IPS-20b (cell line): ENCODE measurements around the gene H6PD.
A peak's percentile ranks its signal among the peaks of the same experiment; 100 is the strongest.

Source experiments
- H3K27ac ChIP-seq: one replicate; pipeline ENCODE4 v1.5.1; 2013; ENCODE audit warnings: low read length
- H3K27me3 ChIP-seq: 2 replicates; pipeline ENCODE4 v1.6.1; 2013; ENCODE audit warnings: mild to moderate bottlenecking, low read length, inconsistent platforms; ENCODE audit not compliant: insufficient read depth
- H3K36me3 ChIP-seq: 2 replicates; pipeline ENCODE4 v1.6.1; 2013; ENCODE audit warnings: low read depth, mild to moderate bottlenecking, inconsistent platforms, low read length, moderate library complexity; ENCODE audit not compliant: insufficient read depth
- H3K4me1 ChIP-seq: 2 replicates; pipeline ENCODE4 v1.6.1; 2013; ENCODE audit warnings: mild to moderate bottlenecking, control low read depth, inconsistent platforms, low read length, moderate library complexity; ENCODE audit not compliant: insufficient read depth
- H3K4me3 ChIP-seq: 2 replicates; pipeline ENCODE4 v1.5.1; 2013; ENCODE audit warnings: mild to moderate bottlenecking, low read length, inconsistent platforms
- H3K9ac ChIP-seq: 2 replicates; pipeline ENCODE4 v1.6.1; 2013; ENCODE audit warnings: low read depth, mild to moderate bottlenecking, inconsistent platforms, low read length, moderate library complexity
- H3K9me3 ChIP-seq: 2 replicates; pipeline ENCODE4 v1.6.1; 2013; ENCODE audit warnings: mild to moderate bottlenecking, low read depth, low read length, inconsistent platforms; ENCODE audit not compliant: insufficient read depth

The H6PD gene

GRCh38 chr1:9244501-9245229 lies 10.1 kb downstream of the H6PD start:
- H3K4me1 ChIP-seq, result peaks cover 18% of the 10 kb centered on the region; the same call in 1 of the 2 replicates
- no peaks in the 10 kb centered on the region for H3K9me3 ChIP-seq
- no peaks in the 10 kb centered on the region for H3K36me3 ChIP-seq
- H3K9ac ChIP-seq, result no peak overlapping the region
- no peaks in the 10 kb centered on the region for H3K27me3 ChIP-seq
- H3K27ac ChIP-seq, result no peak overlapping the region
- no peak overlapping the region for H3K4me3 ChIP-seq

- no peak overlapping the region for H3K27ac ChIP-seq
- H3K36me3 ChIP-seq, result no peaks in the 10 kb centered on the region
- no peak overlapping the region for H3K9ac ChIP-seq
- peaks cover 16% of the 10 kb centered on the region; the same call in 1 of the 2 replicates for H3K4me1 ChIP-seq
- no peaks in the 10 kb centered on the region for H3K9me3 ChIP-seq
- H3K27me3 ChIP-seq, result no peaks in the 10 kb centered on the region
- no peak overlapping the region for H3K4me3 ChIP-seq
Measured at GRCh38 chr1:9245230-9245619, 10.7 kb downstream of the H6PD start.

DNA sequence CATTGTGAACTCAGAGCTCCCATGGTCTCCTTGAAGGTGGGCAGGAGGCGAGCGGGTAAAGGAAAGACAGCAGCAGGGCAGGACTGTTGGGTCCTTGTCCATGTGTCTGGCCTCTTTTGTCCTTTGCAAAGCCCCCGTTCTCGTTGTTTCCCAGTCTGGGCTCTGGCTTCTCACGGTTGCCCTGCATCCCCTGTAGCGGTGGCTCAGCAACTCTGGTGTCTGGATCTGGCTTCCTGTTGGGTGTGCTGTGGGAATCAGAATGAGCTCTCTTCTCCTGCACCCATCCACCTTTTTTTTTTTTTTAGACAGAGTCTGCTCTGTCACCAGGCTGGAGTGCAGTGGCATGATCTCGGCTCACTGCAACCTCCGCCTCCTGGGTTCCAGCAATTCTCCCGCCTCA lies 11.1 kb downstream of the H6PD start:
- Histone ChIP-seq H3K27ac (no peak overlapping the region), H3K4me1 (peaks cover 16% of the 10 kb centered on the region; the same call in 1 of the 2 replicates), H3K9ac (no peak overlapping the region)

DNA sequence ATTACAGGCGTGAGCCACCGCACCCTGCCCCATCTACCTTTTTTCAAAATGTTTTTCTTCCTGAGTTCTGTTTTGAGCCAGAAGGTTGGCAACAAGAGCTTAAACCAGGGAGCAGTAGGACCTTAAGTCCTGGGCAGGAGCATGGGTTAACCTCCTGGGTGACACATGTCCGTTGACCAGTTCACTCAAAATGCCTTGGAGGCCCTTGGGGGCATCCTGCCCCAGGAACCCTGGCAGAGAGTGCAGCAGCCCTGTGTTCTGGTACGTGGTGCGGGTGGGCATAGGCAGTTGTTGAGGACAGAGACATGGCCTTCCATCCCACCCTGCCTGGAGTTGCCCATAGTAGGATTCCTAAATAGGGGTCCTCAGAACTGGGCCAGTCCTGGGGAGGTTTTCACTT lies 11.6 kb downstream of the H6PD start:
- Histone ChIP-seq H3K27me3 (no peaks in the 10 kb centered on the region), H3K9ac (no peak overlapping the region), H3K4me3 (no peak overlapping the region), H3K36me3 (no peaks in the 10 kb centered on the region), H3K4me1 (peaks cover 20% of the 10 kb centered on the region; the same call in 1 of the 2 replicates), H3K27ac (no peak overlapping the region), H3K9me3 (no peaks in the 10 kb centered on the region)

More for the DNA sequence above, 11.1 kb downstream of the H6PD start:
- Histone ChIP-seq H3K9me3 (no peaks in the 10 kb centered on the region), H3K36me3 (no peaks in the 10 kb centered on the region), H3K4me3 (no peak overlapping the region), H3K27me3 (no peaks in the 10 kb centered on the region)

GRCh38 chr1:9246841-9247785 lies 12.5 kb downstream of the H6PD start:
- Histone ChIP-seq H3K4me3 (no peak overlapping the region), H3K9ac (no peak overlapping the region), H3K27ac (no peak overlapping the region), H3K36me3 (no peaks in the 10 kb centered on the region), H3K4me1 (peaks cover 22% of the 10 kb centered on the region; the same call in 1 of the 2 replicates), H3K27me3 (no peaks in the 10 kb centered on the region), H3K9me3 (no peaks in the 10 kb centered on the region)

DNA sequence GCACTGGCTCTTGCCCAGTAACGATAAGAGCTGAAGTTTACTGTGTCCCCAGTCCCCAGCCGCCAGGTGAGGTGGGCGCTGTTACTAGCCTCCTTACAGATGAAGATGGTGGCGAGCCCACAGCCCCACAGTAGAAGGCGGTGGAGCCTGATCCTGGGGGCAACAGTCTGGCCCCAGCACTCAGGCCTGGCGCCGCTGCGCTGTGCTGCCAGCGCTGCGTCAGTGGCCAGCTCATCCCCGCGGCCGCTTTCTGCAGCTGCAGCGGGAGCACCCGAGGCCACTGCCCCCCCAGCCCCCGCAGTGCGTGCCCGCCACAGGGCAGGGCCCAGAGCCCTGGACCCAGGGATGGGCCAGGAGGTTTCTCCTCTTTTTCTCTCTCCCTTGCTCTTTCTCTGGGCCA lies 13.3 kb downstream of the H6PD start:
- no peaks in the 10 kb centered on the region for H3K36me3 ChIP-seq
- no peaks in the 10 kb centered on the region for H3K9me3 ChIP-seq
- H3K4me3 ChIP-seq, result no peak overlapping the region
- H3K4me1 ChIP-seq, result peaks cover 28% of the 10 kb centered on the region
- no peak overlapping the region for H3K27ac ChIP-seq
- no peaks in the 10 kb centered on the region for H3K27me3 ChIP-seq
- H3K9ac ChIP-seq, result no peak overlapping the region

GRCh38 chr1:9248341-9249262 lies 14.0 kb downstream of the H6PD start:
- Histone ChIP-seq H3K27me3 (no peaks in the 10 kb centered on the region), H3K27ac (no peak overlapping the region), H3K4me1 (peaks cover 34% of the 10 kb centered on the region), H3K36me3 (no peaks in the 10 kb centered on the region), H3K9ac (no peak overlapping the region), H3K9me3 (no peaks in the 10 kb centered on the region), H3K4me3 (no peak overlapping the region)

DNA sequence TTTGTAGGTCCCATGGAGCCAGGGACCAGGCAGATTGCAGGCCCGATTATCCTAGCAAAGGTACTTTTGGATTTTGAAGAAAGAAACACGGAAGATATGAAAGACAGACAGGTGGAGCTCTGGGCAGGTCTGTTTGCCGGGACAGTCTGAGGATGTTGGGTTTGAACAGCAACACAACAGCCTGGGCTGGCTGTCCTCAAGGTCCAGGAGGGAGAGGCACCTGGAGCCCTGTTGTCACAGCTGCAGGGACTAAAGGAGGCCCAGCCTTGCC lies 14.6 kb downstream of the H6PD start:
- no peak overlapping the region for H3K27ac ChIP-seq
- no peaks in the 10 kb centered on the region for H3K27me3 ChIP-seq
- H3K4me3 ChIP-seq, result no peak overlapping the region
- no peaks in the 10 kb centered on the region for H3K9me3 ChIP-seq
- peak overlapping the region; percentile 40; the same call in 1 of the 2 replicates for H3K9ac ChIP-seq
- peaks cover 37% of the 10 kb centered on the region for H3K4me1 ChIP-seq
- no peaks in the 10 kb centered on the region for H3K36me3 ChIP-seq

DNA sequence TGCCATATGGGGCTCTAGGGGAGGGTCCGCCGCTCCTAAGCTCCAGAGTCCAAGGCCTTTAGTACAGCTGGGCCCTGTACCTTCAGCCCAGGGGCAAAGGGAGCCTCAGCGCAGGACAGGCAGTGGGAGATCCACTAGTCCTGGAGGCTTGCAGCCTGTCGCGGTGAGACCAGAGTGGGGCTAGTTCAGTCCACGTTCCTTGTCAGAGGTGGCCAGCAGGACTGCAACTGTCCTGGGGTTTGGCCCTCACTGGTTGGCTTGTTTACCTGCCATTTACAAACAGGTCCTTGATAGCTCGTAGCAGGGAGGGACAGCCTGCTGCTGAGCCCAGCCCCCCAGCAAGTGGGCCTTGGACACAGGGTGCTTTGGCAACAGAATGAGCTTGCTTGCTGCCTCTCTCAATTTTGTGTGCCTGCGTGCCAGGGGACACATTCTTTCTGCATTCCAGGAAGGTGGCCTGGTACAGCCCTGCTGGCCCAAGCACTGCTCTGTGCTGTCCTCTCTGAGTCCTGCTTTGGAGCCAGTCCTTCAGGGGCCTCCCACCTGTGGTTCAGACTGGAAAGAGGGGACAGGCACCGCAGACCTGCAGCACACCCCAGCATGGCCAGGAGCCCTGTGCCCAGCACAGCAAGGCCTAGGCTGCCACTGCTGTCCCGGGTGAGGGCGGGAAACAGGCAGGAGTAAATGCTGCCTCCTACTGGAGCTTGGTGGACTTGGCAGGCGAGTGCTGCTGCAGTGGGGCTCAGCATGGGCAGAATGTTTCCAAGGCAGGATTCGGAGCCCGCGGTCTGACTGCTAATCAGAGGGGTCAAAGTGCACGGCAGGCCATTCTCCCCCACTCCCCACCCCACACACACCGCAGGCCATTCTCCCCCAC lies 15.2 kb downstream of the H6PD start:
- Histone ChIP-seq H3K9me3 (no peaks in the 10 kb centered on the region), H3K4me3 (no peak overlapping the region), H3K4me1 (peaks cover 37% of the 10 kb centered on the region), H3K9ac (peak overlapping the region; percentile 40; the same call in 1 of the 2 replicates), H3K36me3 (no peaks in the 10 kb centered on the region), H3K27ac (no peak overlapping the region), H3K27me3 (no peaks in the 10 kb centered on the region)

- H3K4me1 ChIP-seq, result peaks cover 37% of the 10 kb centered on the region
- H3K4me3 ChIP-seq, result no peak overlapping the region
- no peak overlapping the region for H3K27ac ChIP-seq
- H3K27me3 ChIP-seq, result no peaks in the 10 kb centered on the region
- no peaks in the 10 kb centered on the region for H3K36me3 ChIP-seq
- H3K9ac ChIP-seq, result no peak overlapping the region
- H3K9me3 ChIP-seq, result no peaks in the 10 kb centered on the region
Measured at GRCh38 chr1:9250411-9251381, 16.1 kb downstream of the H6PD start.
